Neural progenitor cell (in vitro differentiated cells): ENCODE results near the gene TAF11L3. TPM values are rescaled to one million over a fixed set of nuclear protein-coding genes. Genes with fewer than 3 reads are reported as not detected.
"Not testable (repeated sequence)": the region's sequence is repeated elsewhere in the genome, so short reads cannot be mapped to it uniquely, and the experiment has no call there.

Experiments
- DNase-seq: peaks from one replicate; pipeline ENCODE4 v3.0.0-alpha.2; 2016; ENCODE audit warnings: low spot score
- H2AFZ ChIP-seq: fragments of 200-600 bp; sonication (generic); replicated peaks from 2 replicates; pipeline ENCODE4 v1.6.1; 2016; ENCODE audit warnings: antibody characterized with exemption
- H3F3A ChIP-seq: fragments of 200-600 bp; sonication (generic); 2 replicates; pipeline ENCODE4 v1.6.1; 2016; ENCODE audit warnings: antibody characterized with exemption, low read depth
- H3K27ac ChIP-seq: fragments of 200-600 bp; sonication (generic); 2 replicates; pipeline ENCODE4 v1.5.1; 2016; ENCODE audit warnings: mild to moderate bottlenecking
- H3K27me3 ChIP-seq: fragments of 200-600 bp; sonication (generic); 2 replicates; pipeline ENCODE4 v1.6.1; 2016; ENCODE audit warnings: mild to moderate bottlenecking, moderate library complexity
- H3K36me3 ChIP-seq: fragments of 200-600 bp; sonication (generic); 2 replicates; pipeline ENCODE4 v1.5.1; 2016
- H3K4me1 ChIP-seq: fragments of 200-600 bp; sonication (generic); 2 replicates; pipeline ENCODE4 v1.6.1; 2016; ENCODE audit warnings: mixed run types
- H3K4me2 ChIP-seq: fragments of 200-600 bp; sonication (generic); 2 replicates; pipeline ENCODE4 v1.6.1; 2016
- H3K4me3 ChIP-seq: fragments of 200-600 bp; sonication (generic); 2 replicates; pipeline ENCODE4 v1.5.1; 2016
- H3K79me2 ChIP-seq: fragments of 200-600 bp; sonication (generic); 2 replicates; pipeline ENCODE4 v1.6.1; 2016; ENCODE audit warnings: low read depth
- H3K9ac ChIP-seq: fragments of 200-600 bp; sonication (generic); 2 replicates; pipeline ENCODE4 v1.6.1; 2016
- H3K9me3 ChIP-seq: fragments of 200-600 bp; sonication (generic); 2 replicates; pipeline ENCODE4 v1.5.1; 2016; ENCODE audit warnings: low read depth
- H4K20me1 ChIP-seq: fragments of 200-600 bp; sonication (generic); 2 replicates; pipeline ENCODE4 v1.6.1; 2016; ENCODE audit warnings: low read depth
- H3K27ac Mint-ChIP-seq: 3 replicates; pipeline ENCODE4 v1.8.0; 2021; ENCODE audit warnings: mixed read lengths
- H3K27me3 Mint-ChIP-seq: 2 replicates; pipeline ENCODE4 v1.8.0; 2022; ENCODE audit warnings: low read depth, mild to moderate bottlenecking, inconsistent platforms, moderate library complexity, mixed read lengths; ENCODE audit not compliant: insufficient read depth
- H3K36me3 Mint-ChIP-seq: 3 replicates; pipeline ENCODE4 v1.8.0; 2021; ENCODE audit warnings: mixed read lengths
- H3K4me1 Mint-ChIP-seq: 3 replicates; pipeline ENCODE4 v1.8.0; 2021; ENCODE audit warnings: mixed read lengths
- H3K4me3 Mint-ChIP-seq: 3 replicates; pipeline ENCODE4 v1.8.0; 2021; ENCODE audit warnings: mild to moderate bottlenecking, moderate library complexity, mixed read lengths
- H3K9me3 Mint-ChIP-seq: 3 replicates; pipeline ENCODE4 v1.8.0; 2020; ENCODE audit warnings: mixed read lengths
- CTCF ChIP-seq: fragments of 200-600 bp; sonication (generic); IDR thresholded peaks from 2 replicates; pipeline ENCODE4 v1.5.1; 2017; ENCODE audit warnings: antibody characterized with exemption, mild to moderate bottlenecking
- EZH2 ChIP-seq: fragments of 200-600 bp; sonication (generic); IDR thresholded peaks from 2 replicates; pipeline ENCODE4 v1.6.1; 2017; ENCODE audit warnings: antibody characterized with exemption, mild to moderate bottlenecking, moderate library complexity
- EZH2phosphoT487 ChIP-seq: fragments of 200-600 bp; sonication (generic); IDR thresholded peaks from 2 replicates; pipeline ENCODE4 v1.6.1; 2017; ENCODE audit warnings: antibody characterized with exemption
- total RNA-seq: library from RNA; depleted of rRNA; stranded (reverse); fragments of >200 nt; gene quantifications from 2 replicates; pipeline ENCODE4 v1.2.3, GENCODE V29; 2015; ENCODE audit warnings: low replicate concordance

The TAF11L3 gene
- total RNA-seq, 1 donor from 2014 or later = not detected

DNA sequence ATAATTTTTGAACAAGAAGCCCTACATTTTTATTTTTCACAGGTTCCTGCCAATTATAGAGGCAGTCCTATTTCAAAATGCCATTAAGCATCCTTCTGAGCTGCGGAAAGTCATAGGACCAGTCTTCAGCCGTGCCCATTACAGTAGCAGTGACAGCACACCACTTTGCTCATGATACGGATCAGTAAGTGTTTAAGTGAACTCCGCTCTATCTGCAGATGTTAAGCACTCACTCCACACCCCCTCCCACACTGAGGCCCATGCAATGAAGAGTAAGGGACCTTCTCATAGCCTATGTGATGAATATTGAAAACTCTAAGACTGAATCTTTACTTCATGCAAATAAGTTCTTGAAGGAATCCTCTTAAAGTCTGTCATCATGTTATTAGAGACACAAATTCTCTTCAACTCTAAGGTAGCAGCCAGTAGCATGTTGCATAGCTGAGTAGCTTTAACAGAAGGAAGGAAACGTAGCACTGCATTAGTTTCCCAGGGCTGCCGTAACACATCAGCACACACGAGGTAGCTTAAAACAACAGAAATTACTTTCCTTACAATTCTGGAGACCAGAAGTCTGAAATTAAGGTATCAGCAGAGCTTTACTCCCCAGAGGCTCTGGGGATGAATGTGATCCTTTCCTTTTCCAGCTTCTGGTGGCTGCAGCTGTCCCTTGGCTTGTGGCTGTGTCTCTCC lies 40.4 kb upstream of the TAF11L3 start:
- H3K27me3 Mint-ChIP-seq = no peaks in the 10 kb centered on the region
- no peaks in the 10 kb centered on the region for H3K4me1 Mint-ChIP-seq
- H3K9ac ChIP-seq = no peak overlapping the region
- H3K9me3 ChIP-seq = no peaks in the 10 kb centered on the region
- H3K4me2 ChIP-seq = no peak overlapping the region
- H3K27ac Mint-ChIP-seq = no peak overlapping the region
- DNase-seq = no peak
- H3F3A ChIP-seq = no peaks in the 10 kb centered on the region
- H4K20me1 ChIP-seq = no peaks in the 10 kb centered on the region
- no peaks in the 10 kb centered on the region for H3K36me3 Mint-ChIP-seq
- TF ChIP-seq EZH2phosphoT487 = no peak
- no peak overlapping the region for H2AFZ ChIP-seq
- no peak overlapping the region for H3K27ac ChIP-seq
- H3K4me3 Mint-ChIP-seq = no peak overlapping the region
- H3K27me3 ChIP-seq = no peaks in the 10 kb centered on the region
- H3K4me3 ChIP-seq = no peak overlapping the region
- H3K36me3 ChIP-seq = no peaks in the 10 kb centered on the region
- no peaks in the 10 kb centered on the region for H3K79me2 ChIP-seq
- no peaks in the 10 kb centered on the region for H3K4me1 ChIP-seq
- no peaks in the 10 kb centered on the region for H3K9me3 Mint-ChIP-seq

DNA sequence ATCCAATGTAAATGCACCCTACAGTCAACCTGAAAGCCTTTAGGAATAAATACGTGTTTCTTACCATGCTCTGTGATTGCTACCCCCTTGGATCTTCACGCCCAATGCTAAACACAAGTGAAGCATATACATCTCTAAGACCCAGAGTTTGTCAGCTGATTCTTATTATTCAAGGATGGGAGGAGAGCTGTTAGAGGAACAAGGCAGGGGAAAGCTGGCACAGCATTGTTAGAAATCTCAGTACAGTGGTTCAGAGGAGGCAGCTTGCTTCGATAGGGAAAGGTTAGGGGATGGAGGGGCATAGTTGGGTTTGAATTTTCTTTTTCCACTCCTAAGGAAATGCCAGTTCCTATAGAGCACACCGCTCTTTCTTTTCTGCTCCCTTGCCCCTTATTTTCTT lies 36.8 kb upstream of the TAF11L3 start:
- Histone ChIP-seq H3K4me3 (no peak overlapping the region), H3K4me2 (no peak overlapping the region), H3K79me2 (no peaks in the 10 kb centered on the region), H4K20me1 (no peaks in the 10 kb centered on the region), H3F3A (no peaks in the 10 kb centered on the region), H3K36me3 (no peaks in the 10 kb centered on the region), H3K9me3 (no peaks in the 10 kb centered on the region), H2AFZ (peak overlapping the region; percentile 59), H3K27me3 (no peaks in the 10 kb centered on the region), H3K9ac (no peak overlapping the region), H3K4me1 (no peaks in the 10 kb centered on the region), H3K27ac (no peak overlapping the region)
- Mint-ChIP-seq H3K4me1 (no peaks in the 10 kb centered on the region), H3K27me3 (no peaks in the 10 kb centered on the region), H3K36me3 (no peaks in the 10 kb centered on the region), H3K27ac (peak overlapping the region; percentile 9), H3K4me3 (no peak overlapping the region), H3K9me3 (no peaks in the 10 kb centered on the region)
- DNase-seq = no peak
- TF ChIP-seq CTCF (no peak), EZH2phosphoT487 (no peak), EZH2 (no peak)

DNA sequence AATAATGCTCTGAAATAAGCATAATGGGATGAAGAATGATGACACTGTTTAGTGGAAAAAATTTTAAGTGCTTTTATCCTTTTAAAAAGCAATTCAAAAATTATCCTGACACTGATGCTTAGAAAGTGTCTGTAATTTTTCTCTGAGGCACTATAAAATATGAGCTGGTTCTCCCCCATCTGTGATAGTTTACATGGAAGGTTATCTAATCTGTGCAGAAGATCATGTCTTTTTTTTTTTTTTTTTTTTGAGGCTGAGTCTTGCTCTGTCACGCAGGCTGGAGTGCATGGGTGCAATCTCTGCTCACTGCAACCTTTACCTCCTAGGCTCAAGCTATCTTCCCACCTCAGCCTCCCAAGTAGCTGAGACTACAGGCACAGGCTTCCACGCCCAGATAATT lies 35.4 kb upstream of the TAF11L3 start:
- H3K27me3 ChIP-seq = no peaks in the 10 kb centered on the region
- H3K79me2 ChIP-seq = no peaks in the 10 kb centered on the region
- no peak overlapping the region for H3K9ac ChIP-seq
- no peaks in the 10 kb centered on the region for H3F3A ChIP-seq
- no peak for TF ChIP-seq EZH2phosphoT487
- H3K4me2 ChIP-seq = no peak overlapping the region
- DNase-seq = no peak
- Mint-ChIP-seq H3K36me3 (no peaks in the 10 kb centered on the region), H3K9me3 (no peaks in the 10 kb centered on the region), H3K4me1 (no peaks in the 10 kb centered on the region), H3K27me3 (no peaks in the 10 kb centered on the region), H3K4me3 (no peak overlapping the region), H3K27ac (no peak overlapping the region)
- no peaks in the 10 kb centered on the region for H3K9me3 ChIP-seq
- H4K20me1 ChIP-seq = no peaks in the 10 kb centered on the region
- no peaks in the 10 kb centered on the region for H3K4me1 ChIP-seq
- no peak overlapping the region for H3K27ac ChIP-seq
- H3K36me3 ChIP-seq = no peaks in the 10 kb centered on the region
- H2AFZ ChIP-seq = no peak overlapping the region
- no peak overlapping the region for H3K4me3 ChIP-seq

DNA sequence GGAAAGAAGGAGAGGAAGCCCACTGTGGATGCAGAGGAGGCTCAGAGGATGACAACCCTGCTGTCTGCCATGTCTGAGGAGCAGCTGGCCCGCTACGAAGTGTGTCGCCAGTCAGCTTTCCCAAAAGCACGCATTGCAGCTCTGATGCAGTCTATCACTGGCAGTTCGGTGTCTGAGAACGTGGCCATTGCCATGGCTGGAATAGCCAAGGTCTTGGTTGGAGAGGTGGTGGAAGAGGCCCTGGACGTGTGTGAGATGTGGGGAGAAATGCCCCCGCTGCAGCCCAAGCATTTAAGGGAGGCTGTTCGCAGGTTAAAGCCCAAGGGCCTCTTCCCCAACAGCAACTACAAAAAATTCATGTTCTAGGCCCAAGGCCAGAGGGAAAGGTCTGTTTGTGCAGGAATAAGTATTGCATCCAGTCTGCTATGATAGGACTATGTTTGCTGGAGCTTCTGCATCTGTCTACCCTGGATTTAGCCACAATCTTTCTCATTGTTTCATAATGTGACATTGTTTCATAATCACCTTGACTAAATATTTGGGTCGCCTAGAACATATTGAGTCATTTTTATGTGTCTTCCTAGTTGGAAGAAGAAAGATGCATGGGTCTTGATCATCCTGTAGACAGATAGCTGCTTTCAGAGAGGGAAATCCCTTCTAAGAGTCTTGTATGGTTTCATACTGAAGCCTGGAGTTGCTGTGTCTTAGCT lies 31.5 kb upstream of the TAF11L3 start:
- H3K27ac Mint-ChIP-seq, H3K9me3 ChIP-seq, H3K27me3 Mint-ChIP-seq, H3K4me3 ChIP-seq, H4K20me1 ChIP-seq, H3K79me2 ChIP-seq, H3K4me3 Mint-ChIP-seq, H3K9me3 Mint-ChIP-seq, H3K27me3 ChIP-seq, H3K36me3 Mint-ChIP-seq, H3K4me2 ChIP-seq, H3K36me3 ChIP-seq, H3K4me1 ChIP-seq, H3K27ac ChIP-seq, DNase-seq, H3K9ac ChIP-seq, H3F3A ChIP-seq, H3K4me1 Mint-ChIP-seq, H2AFZ ChIP-seq: not testable (repeated sequence)

GRCh38 chr5:17487174-17487512 lies 31.0 kb upstream of the TAF11L3 start:
- H3K4me2 ChIP-seq = no peak overlapping the region
- H3K9me3 ChIP-seq = no peaks in the 10 kb centered on the region
- Mint-ChIP-seq H3K4me3 (no peak overlapping the region), H3K36me3 (no peaks in the 10 kb centered on the region), H3K9me3 (peaks cover 1% of the 10 kb centered on the region), H3K27me3 (no peaks in the 10 kb centered on the region), H3K27ac (no peak overlapping the region), H3K4me1 (no peaks in the 10 kb centered on the region)
- H3K27ac ChIP-seq = no peak overlapping the region
- H3K79me2 ChIP-seq = no peaks in the 10 kb centered on the region
- H3K9ac ChIP-seq = no peak overlapping the region
- H4K20me1 ChIP-seq = no peaks in the 10 kb centered on the region
- no peak overlapping the region for H3K4me3 ChIP-seq
- H3K27me3 ChIP-seq = no peaks in the 10 kb centered on the region
- H3F3A ChIP-seq = no peaks in the 10 kb centered on the region
- no peak overlapping the region for H2AFZ ChIP-seq
- DNase-seq = no peak
- no peak for TF ChIP-seq EZH2
- TF ChIP-seq EZH2phosphoT487 = no peak
- no peak for TF ChIP-seq CTCF
- no peaks in the 10 kb centered on the region for H3K4me1 ChIP-seq
- no peaks in the 10 kb centered on the region for H3K36me3 ChIP-seq

DNA sequence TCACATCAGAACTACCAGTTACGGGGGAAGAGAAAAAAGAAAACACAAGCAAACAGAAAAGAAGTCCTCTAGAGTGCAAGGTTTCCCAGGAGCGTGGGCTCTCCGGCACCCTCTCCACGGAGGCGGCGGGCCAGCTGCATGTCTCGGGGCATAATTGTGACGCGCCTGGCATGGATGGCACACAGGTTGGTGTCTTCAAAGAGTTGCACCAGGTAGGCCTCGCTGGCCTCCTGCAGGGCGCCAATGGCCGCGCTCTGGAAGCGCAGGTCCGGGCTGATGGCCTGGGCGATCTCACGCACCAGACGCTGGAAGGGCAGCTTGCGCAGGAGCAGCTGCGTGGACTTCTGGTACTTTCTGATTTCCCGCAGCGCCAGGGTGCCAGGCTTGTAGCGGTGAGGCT lies 26.9 kb upstream of the TAF11L3 start:
- not testable (repeated sequence) for DNase-seq, H3F3A ChIP-seq, H3K4me3 Mint-ChIP-seq, H3K36me3 ChIP-seq, H2AFZ ChIP-seq, H3K4me1 Mint-ChIP-seq, H4K20me1 ChIP-seq, H3K27ac Mint-ChIP-seq, H3K9me3 ChIP-seq, H3K4me2 ChIP-seq, H3K4me1 ChIP-seq, H3K9ac ChIP-seq, H3K79me2 ChIP-seq, H3K27me3 ChIP-seq, H3K9me3 Mint-ChIP-seq, H3K36me3 Mint-ChIP-seq, H3K4me3 ChIP-seq, H3K27me3 Mint-ChIP-seq, H3K27ac ChIP-seq
